HepG2 (cell line): ENCODE data around the gene UGT1A8. TPM values are rescaled to one million over a fixed set of nuclear protein-coding genes. Genes with fewer than 3 reads are reported as not detected.

Experiments
- AHDC1 ChIP-seq: sonication (generic); formaldehyde crosslinking; IDR thresholded peaks from 2 replicates; pipeline ENCODE4 v1.5.1; 2020; ENCODE audit warnings: mild to moderate bottlenecking, missing genetic modification reagents, borderline replicate concordance
- ARNT2 ChIP-seq: sonication (generic); formaldehyde crosslinking; IDR thresholded peaks from 2 replicates; pipeline ENCODE4 v1.8.0; 2022; ENCODE audit warnings: mild to moderate bottlenecking, low read depth, missing genetic modification reagents, moderate library complexity
- ETV5 ChIP-seq: IDR thresholded peaks from 2 replicates; pipeline ENCODE4 v1.6.1; 2018; ENCODE audit warnings: missing biosample characterization, missing genetic modification reagents, inconsistent platforms, borderline replicate concordance
- FOXK2 ChIP-seq: fragments of 450-650 bp; IDR thresholded peaks from 2 replicates; pipeline ENCODE4 v1.6.1; 2016
- FOXO1 ChIP-seq: sonication (generic); formaldehyde crosslinking; IDR thresholded peaks from 2 replicates; pipeline ENCODE4 v1.4.0; 2020; ENCODE audit warnings: missing genetic modification reagents
- KDM6A ChIP-seq: IDR thresholded peaks from 2 replicates; pipeline ENCODE4 v1.6.1; 2016; ENCODE audit warnings: low read depth
- NR2F6 ChIP-seq, 2 experiments: IDR thresholded peaks; 2 replicates each; pipeline ENCODE4 v1.6.1; 2016; ENCODE audit warnings: antibody characterized with exemption in 1 of 2, mild to moderate bottlenecking in 1 of 2
- NRL ChIP-seq: sonication (generic); formaldehyde crosslinking; IDR thresholded peaks from 2 replicates; pipeline ENCODE4 v1.5.0; 2020; ENCODE audit warnings: missing genetic modification reagents, mild to moderate bottlenecking, moderate library complexity, borderline replicate concordance
- TGIF2 ChIP-seq: IDR thresholded peaks from 2 replicates; pipeline ENCODE4 v1.6.1; 2016; ENCODE audit warnings: control low read depth, missing compliant biosample characterization
- ZNF124 ChIP-seq: sonication (generic); formaldehyde crosslinking; IDR thresholded peaks from 2 replicates; pipeline ENCODE4 v1.4.0; 2020; ENCODE audit warnings: missing genetic modification reagents
- ZNF30 ChIP-seq: sonication (generic); formaldehyde crosslinking; IDR thresholded peaks from 2 replicates; pipeline ENCODE4 v1.5.0; 2020; ENCODE audit warnings: mild to moderate bottlenecking, missing genetic modification reagents
- ZNF343 ChIP-seq: sonication (generic); formaldehyde crosslinking; IDR thresholded peaks from 2 replicates; pipeline ENCODE4 v1.4.0; 2020; ENCODE audit warnings: mild to moderate bottlenecking, missing genetic modification reagents
- ZNF614 ChIP-seq: IDR thresholded peaks from 2 replicates; pipeline ENCODE4 v1.6.1; 2018; ENCODE audit warnings: missing biosample characterization, missing genetic modification reagents, inconsistent platforms, borderline replicate concordance
- polyA plus RNA-seq, 8 experiments: library from polyadenylated mRNA; depleted of rRNA in 3 of 8; stranded (reverse) in 7 of 8; unstranded in 1 of 8; fragments of >200 nt; fragmentation: Illumina TruSeq in 4 of 8; extraction: Trizol in 4 of 8; gene quantifications; 2 replicates each; pipeline versions ENCODE4 v1.2.1 to v1.2.3, GENCODE V29; 2011 to 2016; ENCODE audit warnings: low read depth in 4 of 8, missing spikeins in 1 of 8, mixed read lengths in 1 of 8; ENCODE audit not compliant: insufficient read depth in 1 of 8
- total RNA-seq, 5 experiments: library from RNA; depleted of rRNA; stranded (reverse); fragments of >200 nt; fragmentation: Illumina TruSeq; extraction: Trizol; gene quantifications; 2 replicates each; pipeline ENCODE4 v1.2.3, GENCODE V29; 2016; ENCODE audit warnings: low read depth in 1 of 5
- TF ChIP-seq, protein P1 (sequence below): sonication (generic); formaldehyde crosslinking; IDR thresholded peaks from 2 replicates; pipeline ENCODE4 v1.4.0; 2020; ENCODE audit warnings: mild to moderate bottlenecking, low read depth, missing genetic modification reagents
- TF ChIP-seq, protein P2 (sequence below): sonication (generic); formaldehyde crosslinking; IDR thresholded peaks from 2 replicates; pipeline ENCODE4 v1.4.0; 2020; ENCODE audit warnings: mild to moderate bottlenecking, missing genetic modification reagents
- TF ChIP-seq, protein P3 (sequence below): sonication (generic); formaldehyde crosslinking; IDR thresholded peaks from 2 replicates; pipeline ENCODE4 v1.4.0; 2020; ENCODE audit warnings: missing genetic modification reagents

Gene UGT1A8
- total and polyA plus RNA-seq, 2 of the 13 experiments (the other 11 are each of a cell fraction or from before 2014, with no cell fraction given) = not detected

GRCh38 chr2:233736868-233737653 lies 119.6 kb downstream of the UGT1A8 start (continued):
- peak; percentile 87 for TF ChIP-seq AHDC1 (CRISPR knock-in tag)
- peak; percentile 60; the same call in 1 of the 2 replicates for TF ChIP-seq FOXK2
- TF ChIP-seq ETV5 (CRISPR knock-in tag) = peak; percentile 54; the same call in 1 of the 2 replicates
- TF ChIP-seq KDM6A = 0 out of 2 replicates have a peak, but pooled peaks have one; percentile 30
- peak; percentile 52 for TF ChIP-seq NR2F6 (IDR thresholded peaks at IDR 0.05)
- TF ChIP-seq NR2F6 (CRISPR knock-in tag; IDR thresholded peaks at IDR 0.05) = 0 out of 2 replicates have a peak, but pooled peaks have one; percentile 6
- TF ChIP-seq, protein P1, sequence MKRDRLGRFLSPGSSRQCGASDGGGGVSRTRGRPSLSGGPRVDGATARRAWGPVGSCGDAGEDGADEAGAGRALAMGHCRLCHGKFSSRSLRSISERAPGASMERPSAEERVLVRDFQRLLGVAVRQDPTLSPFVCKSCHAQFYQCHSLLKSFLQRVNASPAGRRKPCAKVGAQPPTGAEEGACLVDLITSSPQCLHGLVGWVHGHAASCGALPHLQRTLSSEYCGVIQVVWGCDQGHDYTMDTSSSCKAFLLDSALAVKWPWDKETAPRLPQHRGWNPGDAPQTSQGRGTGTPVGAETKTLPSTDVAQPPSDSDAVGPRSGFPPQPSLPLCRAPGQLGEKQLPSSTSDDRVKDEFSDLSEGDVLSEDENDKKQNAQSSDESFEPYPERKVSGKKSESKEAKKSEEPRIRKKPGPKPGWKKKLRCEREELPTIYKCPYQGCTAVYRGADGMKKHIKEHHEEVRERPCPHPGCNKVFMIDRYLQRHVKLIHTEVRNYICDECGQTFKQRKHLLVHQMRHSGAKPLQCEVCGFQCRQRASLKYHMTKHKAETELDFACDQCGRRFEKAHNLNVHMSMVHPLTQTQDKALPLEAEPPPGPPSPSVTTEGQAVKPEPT (CRISPR knock-in tag) = peak; percentile 92
- TF ChIP-seq ARNT2 (CRISPR knock-in tag) = 0 out of 2 replicates have a peak, but pooled peaks have one; percentile 42
- TF ChIP-seq ZNF30 = peak; percentile 85; the same call in 1 of the 2 replicates
- TF ChIP-seq, protein P2, sequence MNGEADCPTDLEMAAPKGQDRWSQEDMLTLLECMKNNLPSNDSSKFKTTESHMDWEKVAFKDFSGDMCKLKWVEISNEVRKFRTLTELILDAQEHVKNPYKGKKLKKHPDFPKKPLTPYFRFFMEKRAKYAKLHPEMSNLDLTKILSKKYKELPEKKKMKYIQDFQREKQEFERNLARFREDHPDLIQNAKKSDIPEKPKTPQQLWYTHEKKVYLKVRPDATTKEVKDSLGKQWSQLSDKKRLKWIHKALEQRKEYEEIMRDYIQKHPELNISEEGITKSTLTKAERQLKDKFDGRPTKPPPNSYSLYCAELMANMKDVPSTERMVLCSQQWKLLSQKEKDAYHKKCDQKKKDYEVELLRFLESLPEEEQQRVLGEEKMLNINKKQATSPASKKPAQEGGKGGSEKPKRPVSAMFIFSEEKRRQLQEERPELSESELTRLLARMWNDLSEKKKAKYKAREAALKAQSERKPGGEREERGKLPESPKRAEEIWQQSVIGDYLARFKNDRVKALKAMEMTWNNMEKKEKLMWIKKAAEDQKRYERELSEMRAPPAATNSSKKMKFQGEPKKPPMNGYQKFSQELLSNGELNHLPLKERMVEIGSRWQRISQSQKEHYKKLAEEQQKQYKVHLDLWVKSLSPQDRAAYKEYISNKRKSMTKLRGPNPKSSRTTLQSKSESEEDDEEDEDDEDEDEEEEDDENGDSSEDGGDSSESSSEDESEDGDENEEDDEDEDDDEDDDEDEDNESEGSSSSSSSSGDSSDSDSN (CRISPR knock-in tag) = peak; percentile 33; the same call in 1 of the 2 replicates
- TF ChIP-seq NRL (CRISPR knock-in tag) = 0 out of 2 replicates have a peak, but pooled peaks have one; percentile 16
- TF ChIP-seq FOXO1 (CRISPR knock-in tag) = peak; percentile 19; the same call in 1 of the 2 replicates
- TF ChIP-seq TGIF2 = peak; percentile 54; the same call in 1 of the 2 replicates
- 0 out of 2 replicates have a peak, but pooled peaks have one; percentile 21 for TF ChIP-seq ZNF124
- TF ChIP-seq, protein P3, sequence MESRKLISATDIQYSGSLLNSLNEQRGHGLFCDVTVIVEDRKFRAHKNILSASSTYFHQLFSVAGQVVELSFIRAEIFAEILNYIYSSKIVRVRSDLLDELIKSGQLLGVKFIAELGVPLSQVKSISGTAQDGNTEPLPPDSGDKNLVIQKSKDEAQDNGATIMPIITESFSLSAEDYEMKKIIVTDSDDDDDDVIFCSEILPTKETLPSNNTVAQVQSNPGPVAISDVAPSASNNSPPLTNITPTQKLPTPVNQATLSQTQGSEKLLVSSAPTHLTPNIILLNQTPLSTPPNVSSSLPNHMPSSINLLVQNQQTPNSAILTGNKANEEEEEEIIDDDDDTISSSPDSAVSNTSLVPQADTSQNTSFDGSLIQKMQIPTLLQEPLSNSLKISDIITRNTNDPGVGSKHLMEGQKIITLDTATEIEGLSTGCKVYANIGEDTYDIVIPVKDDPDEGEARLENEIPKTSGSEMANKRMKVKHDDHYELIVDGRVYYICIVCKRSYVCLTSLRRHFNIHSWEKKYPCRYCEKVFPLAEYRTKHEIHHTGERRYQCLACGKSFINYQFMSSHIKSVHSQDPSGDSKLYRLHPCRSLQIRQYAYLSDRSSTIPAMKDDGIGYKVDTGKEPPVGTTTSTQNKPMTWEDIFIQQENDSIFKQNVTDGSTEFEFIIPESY = 0 out of 2 replicates have a peak, but pooled peaks have one; percentile 10
- TF ChIP-seq ZNF614 (CRISPR knock-in tag) = peak; percentile 39; the same call in 1 of the 2 replicates
- peak; percentile 69; the same call in 1 of the 2 replicates for TF ChIP-seq ZNF343 (CRISPR knock-in tag)
